Small intestine (tissue), 16 donors: ENCODE measurements around the gene BTBD18. TPM values are rescaled to one million over a fixed set of nuclear protein-coding genes. Genes with fewer than 3 reads are reported as not detected.

Source experiments
- DNase-seq, 2 donors: peaks; one replicate each; pipeline versions ENCODE4 v3.0.0 to v3.0.0-alpha.2; 2013
- FAIRE-seq: peaks from 2 replicates; lab custom pipeline; 2012; peaks lifted over from hg19 to GRCh38; lab: Jason Lieb, UNC
- H3K27ac ChIP-seq, 3 donors: one replicate each; pipeline ENCODE4 v1.5.1; 2013; ENCODE audit warnings: low read length in 2 of 3, mild to moderate bottlenecking in 2 of 3, control low read depth in 1 of 3, inconsistent platforms in 1 of 3, low read depth in 1 of 3, moderate library complexity in 1 of 3
- H3K27me3 ChIP-seq, 3 donors: one replicate each; pipeline ENCODE4 v1.6.1; 2013; ENCODE audit warnings: low read length in 3 of 3, inconsistent platforms in 1 of 3; ENCODE audit not compliant: control insufficient read depth in 3 of 3, insufficient read depth in 3 of 3
- H3K36me3 ChIP-seq, 3 donors: one replicate each; pipeline ENCODE4 v1.6.1; 2013; ENCODE audit warnings: low read length in 3 of 3, inconsistent platforms in 1 of 3, low read depth in 1 of 3, mild to moderate bottlenecking in 1 of 3, moderate library complexity in 1 of 3; ENCODE audit not compliant: control insufficient read depth in 3 of 3, insufficient read depth in 2 of 3
- H3K4me1 ChIP-seq, 3 donors: one replicate each; pipeline ENCODE4 v1.6.1; 2013; ENCODE audit warnings: low read length in 2 of 3, inconsistent platforms in 1 of 3, low read depth in 1 of 3, mild to moderate bottlenecking in 1 of 3, moderate library complexity in 1 of 3; ENCODE audit not compliant: control insufficient read depth in 3 of 3, insufficient read depth in 2 of 3
- H3K4me3 ChIP-seq, 3 donors: one replicate each; pipeline ENCODE4 v1.5.1; 2013; ENCODE audit warnings: low read length in 3 of 3, control low read depth in 1 of 3, inconsistent platforms in 1 of 3, low read depth in 1 of 3, mild to moderate bottlenecking in 1 of 3, moderate library complexity in 1 of 3
- H3K9me3 ChIP-seq, 2 donors: one replicate each; pipeline ENCODE4 v1.6.1; 2013; ENCODE audit warnings: low read depth in 1 of 2, low read length in 1 of 2; ENCODE audit not compliant: control insufficient read depth in 2 of 2, insufficient read depth in 1 of 2
- WGBS, 3 donors: extraction: QIAGEN DNeasy Blood & Tissue Kit; methylation state at CpG; one replicate each; pipeline ENCODE4 v1.1.7; 2013; 5-methylcytosine and 5-hydroxymethylcytosine counted together
- long read RNA-seq, 10 donors: transcript quantifications; one replicate each; lab custom pipeline, GENCODE V29; 2026
- polyA plus RNA-seq, 4 donors: library from polyadenylated mRNA; stranded (reverse) in 3 of 4; unstranded in 1 of 4; fragments of 200-250 nt in 3 of 4; fragments of 120-200 nt in 1 of 4; gene quantifications; one replicate each; pipeline versions ENCODE4 v1.2.1 to v1.2.3, GENCODE V29; 2013
- donor health status: healthy with polysubstance abuse.
- donor health status: control.
- donor health status: control.
- donor health status: Bipolar disorder and iron deficiency.
- donor health status: healthy.

Gene BTBD18, protein sequence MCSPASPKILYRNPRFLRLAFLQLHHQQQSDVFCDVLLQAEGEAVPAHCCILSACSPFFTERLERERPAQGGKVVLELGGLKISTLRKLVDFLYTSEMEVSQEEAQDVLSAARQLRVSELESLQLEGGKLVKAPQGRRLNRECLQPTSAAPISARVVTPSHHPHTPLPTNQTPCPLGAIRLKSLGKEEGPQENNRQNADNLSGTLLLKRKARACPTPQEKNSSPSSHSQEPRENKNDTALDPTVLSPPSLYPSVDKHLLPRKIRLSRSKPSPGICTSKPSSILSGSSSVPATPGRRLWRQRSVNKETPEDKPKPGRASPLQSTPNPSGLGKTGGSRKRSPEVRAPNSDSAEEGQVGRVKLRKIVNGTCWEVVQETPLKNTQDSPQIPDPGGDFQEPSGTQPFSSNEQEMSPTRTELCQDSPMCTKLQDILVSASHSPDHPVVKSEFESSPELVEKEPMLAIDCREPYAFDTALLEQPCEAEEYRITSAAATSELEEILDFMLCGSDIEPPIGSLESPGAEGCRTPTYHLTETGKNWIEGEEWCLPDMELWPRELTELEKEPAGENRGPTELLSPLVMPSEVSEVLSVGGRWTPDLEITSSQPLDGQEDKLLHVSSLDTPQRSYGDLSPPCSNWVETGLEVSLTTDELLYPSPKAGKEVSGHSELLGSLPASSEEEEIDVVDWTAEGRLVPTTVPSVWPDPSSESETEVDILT
- under 1 TPM in 1 of 4 donors, not detected in 3; 0.10 TPM for polyA plus RNA-seq
- long read RNA-seq, donor 1, partial matches to known transcripts = 68 of 74 reads
- long read RNA-seq, donor 1, other reads (novel, unspliced or antisense) = 6 of 74 reads
- long read RNA-seq, donor 2 = 0 reads
- long read RNA-seq, donor 3 = 0 reads
- long read RNA-seq, donor 4 = 0 reads
- long read RNA-seq, donor 5 = 0 reads
- long read RNA-seq, donor 6 = 0 reads
- long read RNA-seq, donor 7 = 0 reads
- long read RNA-seq, donor 8 = 0 reads
- long read RNA-seq, donor 9 = 0 reads
- long read RNA-seq, donor 10 = 0 reads

DNA sequence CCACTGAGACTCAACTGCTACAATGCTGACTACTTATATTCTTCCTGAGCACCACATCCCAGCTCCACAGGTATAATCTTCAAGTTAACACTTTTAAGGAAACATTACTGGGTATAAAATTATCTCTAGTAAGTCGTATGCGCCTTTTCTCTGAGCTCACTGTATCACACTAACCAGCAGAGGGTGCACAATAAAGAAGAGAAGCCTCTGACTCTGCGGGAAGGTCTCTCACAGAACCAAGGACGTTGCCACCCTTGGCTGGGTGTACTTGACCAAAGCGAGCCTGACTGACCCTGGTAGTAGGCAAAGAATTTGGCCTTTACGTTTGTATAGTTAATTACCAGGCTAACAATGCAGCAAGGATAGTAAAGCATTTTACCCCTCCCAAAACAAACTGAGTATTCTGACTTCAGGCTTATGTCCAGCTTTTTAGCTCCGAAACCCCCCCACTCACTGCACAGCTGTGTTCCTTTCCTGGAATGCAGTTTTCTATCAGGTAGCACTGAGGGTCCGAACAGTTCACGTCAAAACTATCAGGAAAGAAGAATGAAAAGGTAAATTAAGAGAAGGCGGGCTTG, at the start of gene BTBD18:
BTBD18 (minus strand) TSS at position 144 of the 578 bp plus-strand sequence. CDS start 631 bp downstream, outside the sequence.
- Histone ChIP-seq H3K27me3 (no peaks in the 10 kb centered on the region), H3K36me3 (peaks cover 0 to 3% (median 0%) of the 10 kb centered on the region in 3 donors), H3K4me1 (peaks cover 0 to 4% (median 0%) of the 10 kb centered on the region in 3 donors), H3K27ac (no peak within 1 kb of the TSS), H3K9me3 (peaks cover 0 to 5% of the 10 kb centered on the region in 2 donors), H3K4me3 (no peak within 1 kb of the TSS)
- WGBS, 3 donors = 37 to 56% (median 45%) methylated on average over 10 of the region's 10 CpGs
- DNase-seq = peak; percentile 63 to 79
- no peak for FAIRE-seq

DNA sequence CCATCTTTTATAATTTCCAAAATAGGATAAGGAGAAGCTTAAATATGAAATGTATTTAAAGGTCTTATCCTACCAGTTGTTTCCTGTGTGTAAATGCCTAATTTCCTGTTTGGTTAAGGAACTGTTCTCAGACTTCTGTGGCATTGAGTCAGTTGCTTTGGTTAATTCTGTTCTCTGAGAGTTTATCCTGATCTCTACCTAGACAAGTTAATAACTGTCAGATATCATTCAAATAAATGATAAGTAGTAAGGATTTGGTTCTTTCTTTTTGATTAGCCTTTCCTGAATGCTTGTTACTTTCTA, 49.5 kb upstream of the BTBD18 start:
- DNase-seq (no peak), FAIRE-seq (no peak)
- Histone ChIP-seq H3K4me1 (peaks cover 4 to 32% (median 12%) of the 10 kb centered on the region in 3 donors), H3K4me3 (no peak overlapping the region), H3K9me3 (no peaks in the 10 kb centered on the region), H3K36me3 (peaks cover 22 to 54% (median 24%) of the 10 kb centered on the region in 3 donors), H3K27me3 (no peaks in the 10 kb centered on the region), H3K27ac (peak overlapping the region in 1 of 3 donors; percentile 14)

DNA sequence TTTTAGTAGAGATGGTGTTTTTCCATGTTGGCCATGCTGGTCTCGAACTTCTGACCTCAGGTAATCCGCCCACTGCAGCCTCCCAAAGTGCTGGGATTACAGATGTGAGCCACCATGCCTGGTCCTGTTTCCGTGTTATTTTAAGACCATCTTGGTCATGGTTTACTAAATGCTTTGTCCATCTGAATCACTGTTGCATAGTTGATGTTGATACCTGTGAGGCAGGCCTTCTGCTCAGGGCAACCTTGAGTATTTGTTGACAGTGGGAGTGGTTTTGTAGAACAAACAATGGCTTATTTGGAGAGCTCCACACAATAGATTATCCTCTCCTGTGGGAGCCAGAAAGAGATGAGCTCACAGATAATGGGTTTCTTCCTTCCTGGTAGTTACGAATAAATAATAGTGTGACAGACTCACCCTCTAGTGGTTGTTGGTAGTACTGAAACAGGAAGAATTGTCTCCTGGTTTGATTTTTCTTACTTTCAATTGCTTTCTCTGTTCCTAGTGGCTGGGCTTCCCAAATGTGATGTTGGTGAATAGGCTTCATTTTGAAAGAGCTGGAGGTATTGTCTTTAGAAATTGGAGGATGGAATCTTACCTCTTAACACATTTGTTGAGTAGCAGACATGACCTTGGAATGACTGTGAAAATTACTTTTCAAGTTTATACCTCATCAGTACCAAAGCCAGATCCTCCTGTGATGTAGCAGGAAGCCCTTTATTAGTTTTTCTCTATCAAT, 49.0 kb upstream of the BTBD18 start:
- H3K4me3 ChIP-seq = no peak overlapping the region
- WGBS, 3 donors = 46 to 51% (median 47%) methylated on average over 4 of the region's 4 CpGs
- no peaks in the 10 kb centered on the region for H3K9me3 ChIP-seq
- H3K4me1 ChIP-seq = peaks cover 4 to 32% (median 12%) of the 10 kb centered on the region in 3 donors
- peak overlapping the region; percentile 41 to 93 (median 76) for H3K27ac ChIP-seq
- FAIRE-seq = no peak
- peak; percentile 83 to 84 for DNase-seq
- H3K27me3 ChIP-seq = no peaks in the 10 kb centered on the region
- H3K36me3 ChIP-seq = peaks cover 19 to 55% (median 25%) of the 10 kb centered on the region in 3 donors

DNA sequence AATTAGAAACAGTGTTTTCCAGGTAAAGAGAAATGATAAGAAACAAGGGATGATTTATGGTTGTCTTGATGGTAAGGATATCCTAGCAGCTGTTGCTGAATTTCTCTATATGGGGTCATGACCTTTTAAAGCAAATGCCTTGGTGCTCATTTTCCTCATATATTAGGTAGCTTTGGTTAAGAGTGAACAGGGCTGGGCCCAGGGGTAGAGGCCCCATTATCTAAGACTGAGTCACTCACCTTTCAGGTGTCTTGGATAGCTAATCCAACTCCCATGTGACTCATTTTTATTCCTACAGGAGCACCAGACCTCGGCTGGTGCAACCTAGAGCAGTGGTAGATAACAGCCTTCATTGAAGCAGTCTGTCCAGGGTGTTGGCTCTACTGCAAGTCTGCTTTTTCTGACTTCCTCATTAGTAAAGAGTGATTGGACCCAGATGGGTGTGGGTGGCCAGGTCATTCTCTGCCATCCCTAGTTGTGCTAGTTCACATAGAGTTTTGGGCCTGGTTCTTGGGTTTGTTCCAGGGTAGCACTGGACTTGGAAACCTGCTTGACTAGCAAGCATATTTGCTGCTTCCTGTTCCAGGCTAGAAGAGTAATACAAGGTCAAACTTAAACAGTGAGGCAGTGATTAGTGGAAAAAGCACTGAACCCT, 47.4 kb upstream of the BTBD18 start:
- H3K36me3 ChIP-seq = peaks cover 19 to 54% (median 20%) of the 10 kb centered on the region in 3 donors
- no peaks in the 10 kb centered on the region for H3K9me3 ChIP-seq
- H3K27me3 ChIP-seq = no peaks in the 10 kb centered on the region
- 0 to 29% (median 24%) methylated on average over 1 of the region's 1 CpG for WGBS, 3 donors
- no peak for FAIRE-seq
- H3K4me1 ChIP-seq = peaks cover 4 to 32% (median 12%) of the 10 kb centered on the region in 3 donors
- peak overlapping the region; percentile 81 to 95 (median 93) for H3K27ac ChIP-seq
- peak; percentile 93 to 99 for DNase-seq
- H3K4me3 ChIP-seq = no peak overlapping the region

DNA sequence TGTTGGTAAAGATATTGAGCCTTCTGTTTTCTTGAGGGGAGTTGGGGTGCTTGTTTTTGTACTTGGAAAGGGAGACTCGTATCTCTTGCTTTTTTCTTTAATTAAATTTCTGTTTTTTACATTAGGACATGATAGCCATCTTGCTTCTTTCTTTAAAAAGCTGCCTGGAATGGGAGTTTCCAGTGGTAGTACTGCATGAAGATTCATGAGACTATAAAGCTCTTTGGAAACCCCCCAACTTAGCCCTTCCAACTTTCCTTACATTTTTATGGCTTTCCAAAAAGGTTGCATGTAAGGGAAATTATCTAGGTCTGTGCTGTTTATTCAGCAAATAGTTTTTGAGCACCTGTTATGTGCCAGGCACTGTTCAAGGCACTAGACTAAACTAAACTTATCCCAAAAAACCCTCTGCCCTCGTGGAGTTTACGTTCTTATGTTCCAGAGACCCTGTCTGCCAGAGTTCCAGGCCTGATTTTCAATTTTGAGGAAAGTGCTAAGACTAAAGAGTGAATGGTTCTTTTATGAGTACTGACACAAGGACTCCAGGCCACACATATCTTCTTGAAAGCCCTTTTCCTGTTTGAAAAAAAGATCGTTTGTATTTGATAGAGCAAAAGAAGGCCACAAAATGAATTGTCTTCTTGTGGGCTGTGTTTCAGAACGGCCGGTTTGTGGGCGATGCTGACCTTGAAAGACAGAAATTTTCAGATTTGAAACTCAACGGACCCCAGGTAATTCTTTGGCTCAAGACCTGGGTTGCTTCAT, 41.9 kb upstream of the BTBD18 start:
- Histone ChIP-seq H3K27me3 (no peaks in the 10 kb centered on the region), H3K4me3 (no peak overlapping the region), H3K9me3 (no peaks in the 10 kb centered on the region), H3K27ac (peak overlapping the region; percentile 75 to 80 (median 75)), H3K36me3 (peaks cover 7 to 56% (median 17%) of the 10 kb centered on the region in 3 donors), H3K4me1 (peaks cover 19 to 52% (median 34%) of the 10 kb centered on the region in 3 donors)
- WGBS, 3 donors = 52 to 64% (median 54%) methylated on average over 8 of the region's 8 CpGs
- FAIRE-seq (no peak), DNase-seq (no peak)

DNA sequence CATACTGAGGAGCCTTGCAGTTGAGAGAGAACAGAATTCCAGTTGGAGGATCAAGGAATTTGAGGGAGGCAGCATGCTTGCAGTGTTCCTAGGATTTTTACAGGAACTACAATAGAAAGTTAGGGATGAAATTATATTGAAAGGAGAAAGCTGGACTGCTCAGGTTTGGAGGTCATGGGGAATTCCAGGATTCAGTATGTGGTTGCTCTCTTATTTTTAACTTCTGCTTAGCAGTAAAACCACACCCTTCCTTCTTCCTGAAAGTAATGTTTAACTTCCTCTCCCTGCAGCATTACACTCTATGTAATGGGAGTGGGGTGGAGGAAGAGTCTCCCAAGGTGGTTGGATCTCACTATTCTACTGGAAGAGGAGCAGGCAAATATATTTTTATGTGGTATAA, 41.3 kb upstream of the BTBD18 start:
- Histone ChIP-seq H3K9me3 (no peaks in the 10 kb centered on the region), H3K27ac (peak overlapping the region; percentile 75 to 80 (median 75)), H3K36me3 (peaks cover 7 to 53% (median 17%) of the 10 kb centered on the region in 3 donors), H3K27me3 (no peaks in the 10 kb centered on the region), H3K4me3 (no peak overlapping the region), H3K4me1 (peaks cover 20 to 51% (median 38%) of the 10 kb centered on the region in 3 donors)
- FAIRE-seq = no peak
- peak; percentile 60 to 68 for DNase-seq

DNA sequence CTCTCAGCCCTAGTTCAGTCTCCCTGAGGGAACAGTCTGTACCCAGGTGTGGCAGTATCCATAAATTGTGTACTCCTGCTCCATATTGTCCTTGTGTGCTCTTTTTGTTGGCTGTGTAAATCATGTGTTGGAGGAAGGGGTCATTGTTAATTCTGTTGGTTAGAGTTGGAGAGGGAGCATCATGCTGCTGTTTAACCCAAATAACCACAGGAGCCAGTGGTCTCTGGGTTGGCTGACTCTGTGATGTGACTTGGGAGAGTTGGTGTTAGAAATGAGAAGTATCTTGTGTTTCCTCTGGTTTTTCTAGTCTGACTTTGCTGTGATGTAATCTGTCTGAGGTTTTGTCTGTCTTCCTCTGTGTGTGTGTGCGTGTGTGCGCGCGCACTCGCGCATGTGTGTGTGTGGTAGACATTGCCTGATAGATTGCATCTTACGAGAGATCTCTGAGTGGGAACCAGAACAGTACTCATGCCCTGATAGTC, 40.5 kb upstream of the BTBD18 start:
- Histone ChIP-seq H3K27ac (peak overlapping the region; percentile 75 to 80 (median 75)), H3K27me3 (no peaks in the 10 kb centered on the region), H3K9me3 (no peaks in the 10 kb centered on the region), H3K4me3 (no peak overlapping the region), H3K36me3 (peaks cover 7 to 46% (median 17%) of the 10 kb centered on the region in 3 donors), H3K4me1 (peaks cover 23 to 57% (median 44%) of the 10 kb centered on the region in 3 donors)
- FAIRE-seq (no peak), DNase-seq (peak; percentile 41 to 76)
- WGBS, 3 donors = 65 to 94% (median 74%) methylated on average over 7 of the region's 7 CpGs
